PC-3 (cell line): ENCODE data around the gene KRT7. TPM values are rescaled to one million over a fixed set of nuclear protein-coding genes. Genes with fewer than 3 reads are reported as not detected.

Experiments used
- ATAC-seq: fragments of 200-7000 bp; cut with Tn5 transposase; 2 replicates; pipeline ENCODE4 v1.9.1; 2020; ENCODE audit warnings: mild to moderate bottlenecking, moderate library complexity
- BruUV-seq: library from RNA; stranded (reverse); fragments of 400-500 nt; replicated peaks from 2 replicates; lab custom pipeline; 2021; lab: Mats Ljungman, UMichigan
- CTCF ChIA-PET: fragments of 300-600 bp; sonication (Branson Sonifier 250); formaldehyde crosslinking; loops from one replicate; lab custom pipeline; 2022; ENCODE audit warnings: antibody characterized with exemption; lab: Charles Lee
- POLR2A ChIA-PET: fragments of 300-600 bp; sonication (Branson Sonifier 250); formaldehyde crosslinking; loops from one replicate; lab custom pipeline; 2022; ENCODE audit warnings: antibody characterized with exemption; ENCODE audit not compliant: unreplicated experiment; lab: Charles Lee
- DNase-seq: peaks from one replicate; pipeline ENCODE4 v3.0.0-alpha.2; 2015
- H2AFZ ChIP-seq: fragments of 300-600 bp; sonication (generic); 2 replicates; pipeline ENCODE4 v1.6.0; 2016; ENCODE audit warnings: antibody characterized with exemption, low read length
- H3F3A ChIP-seq: fragments of 300-600 bp; sonication (generic); one replicate; pipeline ENCODE4 v1.6.0; 2017; ENCODE audit warnings: antibody characterized with exemption, low read length, control low read depth, mild to moderate bottlenecking; ENCODE audit not compliant: unreplicated experiment
- H3K27ac ChIP-seq: fragments of 300-600 bp; sonication (generic); 2 replicates; pipeline ENCODE4 v1.5.1; 2016; ENCODE audit warnings: mild to moderate bottlenecking, low read length
- H3K27me3 ChIP-seq: fragments of 300-600 bp; sonication (generic); 2 replicates; pipeline ENCODE4 v1.6.1; 2016; ENCODE audit warnings: low read length, mixed read lengths
- H3K36me3 ChIP-seq: fragments of 300-600 bp; sonication (generic); 2 replicates; pipeline ENCODE4 v1.6.1; 2016; ENCODE audit warnings: low read depth, mixed run types, low read length, mixed read lengths
- H3K4me1 ChIP-seq: fragments of 300-600 bp; sonication (generic); 2 replicates; pipeline ENCODE4 v1.5.1; 2016; ENCODE audit warnings: low read length; ENCODE audit not compliant: insufficient read depth
- H3K4me2 ChIP-seq: fragments of 300-600 bp; sonication (generic); 2 replicates; pipeline ENCODE4 v1.6.0; 2016; ENCODE audit warnings: low read length
- H3K4me3 ChIP-seq: fragments of 300-600 bp; sonication (generic); 2 replicates; pipeline ENCODE4 v1.5.1; 2016; ENCODE audit warnings: mild to moderate bottlenecking, low read length, mixed read lengths
- H3K79me2 ChIP-seq: fragments of 300-600 bp; sonication (generic); 2 replicates; pipeline ENCODE4 v1.6.1; 2017; ENCODE audit warnings: low read length, mixed read lengths
- H3K9ac ChIP-seq: fragments of 300-600 bp; sonication (generic); 2 replicates; pipeline ENCODE4 v1.6.0; 2016; ENCODE audit warnings: mild to moderate bottlenecking, low read length
- H3K9me2 ChIP-seq: fragments of 300-600 bp; sonication (generic); replicated peaks from 2 replicates; pipeline ENCODE4 v1.6.1; 2016; ENCODE audit warnings: mixed run types, low read length, mixed read lengths
- H3K9me3 ChIP-seq: fragments of 300-600 bp; sonication (generic); 2 replicates; pipeline ENCODE4 v1.6.1; 2016; ENCODE audit warnings: low read length, mixed read lengths
- H4K20me1 ChIP-seq: fragments of 300-600 bp; sonication (generic); 2 replicates; pipeline ENCODE4 v1.6.1; 2016; ENCODE audit warnings: low read length, mixed read lengths
- CTCF ChIP-seq: fragments of 300-600 bp; sonication (generic); conservative IDR thresholded peaks from 2 replicates; pipeline ENCODE4 v1.5.1; 2017; ENCODE audit warnings: antibody characterized with exemption, low read depth, mild to moderate bottlenecking, low read length
- EZH2 ChIP-seq: fragments of 300-600 bp; sonication (generic); IDR thresholded peaks from one replicate; pipeline ENCODE4 v1.6.1; 2017; ENCODE audit warnings: antibody characterized with exemption, mild to moderate bottlenecking, low read length; ENCODE audit not compliant: unreplicated experiment
- EZH2phosphoT487 ChIP-seq: fragments of 300-600 bp; sonication (generic); IDR thresholded peaks from 2 replicates; pipeline ENCODE4 v1.6.1; 2018; ENCODE audit warnings: mild to moderate bottlenecking, antibody characterized with exemption, low read length, borderline replicate concordance
- intact Hi-C: fragments of 100-400 bp; cut with micrococcal nuclease; formaldehyde crosslinking; loops from 2 replicates; pipeline ENCODE4 v1.9.0; 2023
- total RNA-seq: library from RNA; depleted of rRNA; stranded (reverse); fragments of >200 nt; gene quantifications from 2 replicates; pipeline ENCODE4 v1.2.3, GENCODE V29; 2014

The KRT7 gene
- total RNA-seq, 1 experiment from 2014 or later: 2,144 TPM

- no peaks in the 10 kb centered on the region for H3K36me3 ChIP-seq
- H2AFZ ChIP-seq: no peak overlapping the region
- ChIA-PET POLR2A (no interaction called here), CTCF (no interaction called here)
- TF ChIP-seq EZH2phosphoT487 (no peak), CTCF (no peak), EZH2 (no peak)
- H4K20me1 ChIP-seq: no peaks in the 10 kb centered on the region
- H3K9me3 ChIP-seq: no peaks in the 10 kb centered on the region
- H3F3A ChIP-seq: peaks cover 7% of the 10 kb centered on the region
- no peak overlapping the region for H3K9ac ChIP-seq
- H3K4me1 ChIP-seq: peaks cover 66% of the 10 kb centered on the region
- H3K79me2 ChIP-seq: no peaks in the 10 kb centered on the region
- no peaks in the 10 kb centered on the region for H3K9me2 ChIP-seq
- no peak for DNase-seq
- intact Hi-C loops: no loop called here
- H3K4me3 ChIP-seq: no peak overlapping the region
- no TSS peak for BruUV-seq
- H3K4me2 ChIP-seq: no peak overlapping the region
- no peaks in the 10 kb centered on the region for H3K27me3 ChIP-seq
- no peak for ATAC-seq
- H3K27ac ChIP-seq: no peak overlapping the region
These were observed 12.6 kb upstream of the KRT7 start for GRCh38 chr12:52220477-52220876.

- ChIA-PET CTCF (interaction anchor here (0.7 kb wide), 1 partner anchor 74 kb away, joined by 4 read pairs; no protein-coding TSS in a partner anchor), POLR2A (no interaction called here)
- H3K27ac ChIP-seq: 0 out of 2 replicates have a peak overlapping the region, but pooled peaks have one; percentile 7
- peaks cover 7% of the 10 kb centered on the region for H3F3A ChIP-seq
- ATAC-seq: no peak
- peak overlapping the region; percentile 49 for H3K4me2 ChIP-seq
- intact Hi-C loops: no loop called here
- no peaks in the 10 kb centered on the region for H3K79me2 ChIP-seq
- H3K9me2 ChIP-seq: no peaks in the 10 kb centered on the region
- BruUV-seq: no TSS peak
- H3K27me3 ChIP-seq: no peaks in the 10 kb centered on the region
- no peak overlapping the region for H3K4me3 ChIP-seq
- peak; percentile 6 for DNase-seq
- no peaks in the 10 kb centered on the region for H3K36me3 ChIP-seq
- no peak overlapping the region for H2AFZ ChIP-seq
- H3K4me1 ChIP-seq: peaks cover 59% of the 10 kb centered on the region
- no peak overlapping the region for H3K9ac ChIP-seq
- TF ChIP-seq CTCF (no peak), EZH2phosphoT487 (no peak), EZH2 (no peak)
- H4K20me1 ChIP-seq: no peaks in the 10 kb centered on the region
- no peaks in the 10 kb centered on the region for H3K9me3 ChIP-seq
These were observed 11.8 kb upstream of the KRT7 start for GRCh38 chr12:52221070-52221781.

- no peaks in the 10 kb centered on the region for H3K27me3 ChIP-seq
- no peaks in the 10 kb centered on the region for H4K20me1 ChIP-seq
- ChIA-PET CTCF (interaction anchor here (0.6 to 0.7 kb wide), 2 partner anchors 66 to 75 kb away, joined by 3 to 4 read pairs; no protein-coding TSS in a partner anchor), POLR2A (no interaction called here)
- H3K4me1 ChIP-seq: peaks cover 51% of the 10 kb centered on the region
- no peaks in the 10 kb centered on the region for H3K79me2 ChIP-seq
- TF ChIP-seq CTCF (peak; percentile 76), EZH2phosphoT487 (no peak)
- ATAC-seq: peak; percentile 40
- H3K9me2 ChIP-seq: no peaks in the 10 kb centered on the region
- no peak overlapping the region for H2AFZ ChIP-seq
- 0 out of 2 replicates have a peak overlapping the region, but pooled peaks have one; percentile 7 for H3K27ac ChIP-seq
- no peaks in the 10 kb centered on the region for H3K9me3 ChIP-seq
- peak; percentile 82 for DNase-seq
- peak overlapping the region; percentile 49; the same call in 1 of the 2 replicates for H3K4me2 ChIP-seq
- intact Hi-C loops: no loop called here
- no TSS peak for BruUV-seq
- no peaks in the 10 kb centered on the region for H3K36me3 ChIP-seq
- peaks cover 7% of the 10 kb centered on the region for H3F3A ChIP-seq
- no peak overlapping the region for H3K4me3 ChIP-seq
- H3K9ac ChIP-seq: no peak overlapping the region
These were observed 11.1 kb upstream of the KRT7 start for GRCh38 chr12:52221912-52222457.
